T47D (cell line): ENCODE data around the gene TSPO.
A peak's percentile ranks its signal among the peaks of the same experiment; 100 is the strongest.

Experiments used
- DNase-seq, 2 experiments: peaks; one replicate each; pipeline versions ENCODE4 v3.0.0 to v3.0.0-alpha.2; 2011 to 2012; ENCODE audit warnings: low read depth in 1 of 2, low spot score in 1 of 2
- JUND ChIP-seq: IDR thresholded peaks from 2 replicates; pipeline ENCODE4 v1.6.1; 2012; ENCODE audit warnings: low read depth
- in situ Hi-C: cut with HindIII; loops from 2 replicates; pipeline ENCODE4 v1.10.0; 2016; ENCODE audit warnings: low sequenced_read_pairs, low pct_unique_long_range_greater_than_20kb

The TSPO gene

DNA sequence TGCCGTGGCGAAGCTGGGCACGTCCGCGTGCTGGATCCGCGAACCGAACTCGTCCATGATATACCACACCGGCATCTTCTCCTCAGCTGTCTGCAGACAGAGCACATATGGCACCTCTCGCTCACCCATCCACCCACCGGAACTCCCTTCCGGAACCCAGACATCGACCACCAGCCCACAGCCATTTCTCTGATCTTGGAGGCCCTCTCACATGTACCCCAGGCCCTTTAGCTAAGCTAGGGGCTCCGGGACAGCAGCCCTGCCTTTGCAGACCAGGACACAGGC lies 28.5 kb downstream of the TSPO start:
- in situ Hi-C loops = no loop called here
- no peak for TF ChIP-seq JUND
- no peak for DNase-seq

DNA sequence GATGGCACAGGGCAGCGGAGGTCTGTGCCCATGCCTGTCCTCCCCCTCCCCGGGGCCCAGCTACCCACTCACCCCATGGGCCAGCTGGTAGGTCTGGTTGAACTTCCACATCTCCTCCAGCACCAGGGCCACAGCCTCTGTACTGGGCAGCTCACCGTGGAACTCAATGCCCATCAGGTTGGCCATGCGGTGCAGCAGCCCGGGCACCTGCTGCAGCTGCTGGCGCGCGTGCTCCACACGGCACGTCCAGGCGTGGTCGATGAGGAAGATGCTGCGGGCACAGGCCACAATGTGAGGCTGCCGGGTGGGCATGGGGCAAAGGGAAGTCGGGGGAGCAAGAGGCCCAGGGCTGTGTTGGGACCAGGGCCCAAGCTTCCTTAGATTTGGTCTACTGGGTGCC lies 29.3 kb downstream of the TSPO start:
- in situ Hi-C loops = no loop called here
- TF ChIP-seq JUND = no peak
- no peak for DNase-seq

DNA sequence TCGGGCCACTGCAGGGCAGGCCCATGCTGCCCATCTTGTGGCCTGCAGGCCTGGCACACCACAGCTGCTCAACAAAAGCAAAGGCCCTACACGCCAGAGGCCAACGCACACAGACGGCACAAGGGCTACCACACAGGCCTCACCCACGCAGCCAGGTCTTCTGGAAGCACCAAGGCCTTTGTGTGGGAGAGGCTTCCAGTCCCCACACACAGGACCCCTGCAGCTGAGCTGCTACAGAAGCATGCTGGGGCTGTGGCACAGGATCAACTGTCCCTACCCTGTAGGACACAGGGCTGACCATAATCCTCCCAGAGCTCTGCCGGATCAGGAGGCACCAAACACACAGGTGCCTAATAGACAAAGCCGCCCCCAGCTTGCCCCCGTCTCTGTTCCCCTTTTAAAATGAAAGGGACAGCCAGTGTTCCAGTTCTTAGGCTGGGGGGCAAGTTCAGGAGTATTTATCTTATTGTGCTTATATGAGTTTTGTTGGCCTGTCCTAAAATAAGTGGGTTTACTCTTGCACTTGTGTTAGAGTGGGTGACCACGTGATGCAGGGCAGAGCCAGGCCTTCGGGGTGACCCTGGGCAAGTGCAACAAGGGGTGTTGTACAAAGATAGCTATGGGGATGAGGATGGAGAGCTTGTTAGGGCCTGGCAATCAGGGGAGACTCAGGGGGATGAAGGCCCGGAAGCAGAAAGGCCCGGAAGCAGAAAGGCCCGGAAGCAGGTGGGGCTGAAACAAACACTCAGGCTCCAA lies 30.1 kb downstream of the TSPO start:
- TF ChIP-seq JUND = no peak
- DNase-seq = no peak
- in situ Hi-C loops = no loop called here

DNA sequence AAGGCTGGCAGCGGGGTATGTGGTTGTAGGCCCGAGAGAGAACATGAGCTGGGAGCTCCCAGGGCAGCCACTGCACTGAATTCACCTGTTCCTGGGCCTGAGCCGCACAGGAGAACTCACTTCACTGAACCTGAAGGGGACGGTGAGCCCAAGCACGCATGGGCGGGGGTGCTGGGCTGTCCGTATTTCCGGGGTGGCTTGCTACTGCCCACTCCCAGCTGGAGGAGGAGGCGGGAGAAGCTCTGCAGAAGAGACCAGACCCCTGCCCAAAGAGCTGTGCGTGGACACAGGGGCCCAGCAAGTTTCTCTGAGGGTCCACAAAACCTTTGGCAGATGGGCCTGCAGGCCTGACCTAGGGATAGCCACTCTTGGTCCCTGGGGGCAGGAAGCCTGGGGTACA lies 30.8 kb downstream of the TSPO start:
- in situ Hi-C loops = no loop called here
- TF ChIP-seq JUND = no peak
- no peak for DNase-seq

DNA sequence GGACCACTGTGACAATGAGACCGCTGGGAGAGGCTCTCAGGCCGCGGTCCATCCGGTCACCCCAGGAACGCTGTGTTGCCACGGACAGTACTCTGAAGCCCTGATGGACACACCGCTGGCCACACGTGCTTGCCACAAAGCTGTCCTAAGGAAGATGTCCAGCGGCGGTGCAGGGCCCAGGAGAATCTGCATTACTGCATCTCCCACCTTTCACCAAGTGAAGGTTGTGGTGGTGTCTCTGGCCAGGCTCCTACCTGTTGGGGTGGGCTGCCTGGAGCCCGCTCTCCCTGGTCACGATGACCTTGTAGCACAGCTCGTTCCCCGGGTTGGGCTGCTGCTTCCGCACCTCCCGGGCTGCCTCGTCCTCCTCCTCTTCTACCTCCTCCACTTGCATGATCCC lies 31.4 kb downstream of the TSPO start:
- in situ Hi-C loops = no loop called here
- no peak for DNase-seq
- no peak for TF ChIP-seq JUND

DNA sequence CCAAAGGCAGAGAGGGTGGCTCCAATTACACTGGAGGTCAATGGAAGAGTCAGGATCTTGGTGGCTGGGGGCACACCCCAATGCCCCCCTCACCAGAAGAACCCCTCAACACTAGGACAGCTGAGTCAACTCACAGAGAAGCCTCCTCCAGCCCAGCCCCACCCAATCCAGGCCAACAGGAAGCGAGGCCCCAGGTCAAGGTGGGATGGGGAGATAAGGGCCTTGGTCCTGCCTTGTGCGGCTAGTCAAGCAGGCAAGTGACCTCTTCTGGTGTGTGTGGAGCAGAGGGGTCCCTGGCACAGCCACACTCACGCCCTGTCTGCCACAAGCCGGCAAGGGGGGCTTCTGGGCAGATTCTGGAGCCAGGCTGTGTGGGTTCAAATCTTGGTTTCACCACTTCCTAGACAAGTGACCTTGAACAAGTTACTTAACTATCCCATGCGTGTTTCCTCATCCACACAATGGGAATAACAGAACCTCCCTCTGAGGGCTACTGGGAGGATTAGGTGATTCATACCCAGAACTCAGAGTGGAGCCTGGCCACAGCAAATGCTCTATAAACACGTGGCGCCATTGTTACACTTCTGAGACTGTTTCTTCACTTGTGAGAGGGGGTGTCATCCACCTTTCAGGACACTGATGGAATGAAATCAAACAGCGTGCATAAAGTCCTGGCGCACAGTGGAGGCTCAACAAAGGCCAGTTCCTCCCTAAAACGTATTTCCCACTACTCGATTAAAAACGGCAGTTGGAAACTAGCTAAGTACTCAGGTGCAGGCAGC lies 32.3 kb downstream of the TSPO start:
- DNase-seq = no peak
- TF ChIP-seq JUND = no peak
- in situ Hi-C loops = no loop called here

DNA sequence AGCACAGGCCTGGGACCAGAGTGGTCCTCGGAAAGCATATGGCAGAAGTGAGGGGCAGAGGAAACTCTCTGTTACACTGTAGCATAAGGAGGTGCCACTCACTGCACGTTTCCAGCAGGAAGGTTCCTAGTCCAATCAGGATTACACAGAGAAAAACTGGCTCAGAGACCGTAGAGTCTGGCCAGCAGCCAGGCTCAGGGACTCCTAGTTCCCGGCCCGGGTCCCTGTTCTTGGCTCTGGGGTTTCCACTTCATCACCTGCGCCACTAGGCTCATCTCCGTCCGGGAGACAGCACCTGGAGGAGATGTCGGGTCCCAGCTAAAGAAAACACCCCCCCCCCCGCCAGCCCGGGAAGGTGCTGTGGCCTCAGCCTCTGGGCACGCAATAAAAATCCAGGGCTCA lies 34.5 kb downstream of the TSPO start:
- peak; percentile 33 to 54 for DNase-seq
- TF ChIP-seq JUND = no peak
- in situ Hi-C loops = no loop called here

DNA sequence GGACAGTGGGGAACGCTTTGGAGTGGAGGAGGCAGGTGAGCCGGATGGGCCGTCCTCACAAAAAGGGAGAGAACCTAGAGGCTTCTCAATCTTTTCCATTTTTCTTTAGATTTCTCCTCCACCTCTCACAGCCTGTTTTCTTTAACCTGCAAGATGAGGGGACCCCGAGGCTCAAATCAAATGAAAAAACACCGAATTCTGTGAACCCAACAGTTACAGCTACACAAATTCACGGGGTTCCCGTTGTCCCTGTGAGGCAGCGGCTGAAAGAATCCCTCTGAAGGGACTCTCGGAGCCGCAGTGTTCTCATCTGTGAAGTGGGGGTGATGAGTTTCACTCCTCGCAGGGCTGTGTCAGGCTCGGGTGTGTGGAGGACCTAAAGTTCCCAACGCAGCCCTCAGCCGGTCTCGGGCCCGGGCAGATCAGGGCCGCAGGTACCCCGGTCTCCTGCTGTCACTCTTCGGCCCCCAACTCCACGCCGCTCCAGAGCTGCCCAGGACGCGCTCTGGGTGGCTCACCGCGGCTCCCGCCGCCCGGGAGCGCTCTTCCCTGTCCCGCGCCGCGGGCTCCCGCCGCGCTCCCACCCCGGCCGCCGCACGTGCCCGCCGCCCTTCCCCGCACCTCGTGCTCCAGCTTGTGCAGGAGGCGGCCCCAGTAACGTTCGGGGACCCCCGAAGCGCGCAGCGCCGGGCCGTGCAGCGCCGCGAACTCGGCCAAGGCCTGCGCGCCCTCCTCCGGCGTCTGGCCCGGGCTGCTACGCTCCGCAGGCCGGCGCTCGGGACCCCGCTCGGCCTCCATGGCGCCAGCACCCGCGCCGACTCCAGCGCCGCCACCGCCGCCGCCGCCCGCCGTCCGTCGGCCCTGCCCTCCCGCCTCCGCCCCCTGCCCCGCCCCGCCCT lies 35.2 kb downstream of the TSPO start, which contains the start of gene TTLL12:
Gene TTLL12, minus strand, starts transcription at position 863 of the 899 bp plus-strand sequence. Its CDS starts 65 bp downstream, at position 798.
- peak; percentile 35 to 61 for DNase-seq
- TF ChIP-seq JUND = no peak
- in situ Hi-C loops = no loop called here

DNA sequence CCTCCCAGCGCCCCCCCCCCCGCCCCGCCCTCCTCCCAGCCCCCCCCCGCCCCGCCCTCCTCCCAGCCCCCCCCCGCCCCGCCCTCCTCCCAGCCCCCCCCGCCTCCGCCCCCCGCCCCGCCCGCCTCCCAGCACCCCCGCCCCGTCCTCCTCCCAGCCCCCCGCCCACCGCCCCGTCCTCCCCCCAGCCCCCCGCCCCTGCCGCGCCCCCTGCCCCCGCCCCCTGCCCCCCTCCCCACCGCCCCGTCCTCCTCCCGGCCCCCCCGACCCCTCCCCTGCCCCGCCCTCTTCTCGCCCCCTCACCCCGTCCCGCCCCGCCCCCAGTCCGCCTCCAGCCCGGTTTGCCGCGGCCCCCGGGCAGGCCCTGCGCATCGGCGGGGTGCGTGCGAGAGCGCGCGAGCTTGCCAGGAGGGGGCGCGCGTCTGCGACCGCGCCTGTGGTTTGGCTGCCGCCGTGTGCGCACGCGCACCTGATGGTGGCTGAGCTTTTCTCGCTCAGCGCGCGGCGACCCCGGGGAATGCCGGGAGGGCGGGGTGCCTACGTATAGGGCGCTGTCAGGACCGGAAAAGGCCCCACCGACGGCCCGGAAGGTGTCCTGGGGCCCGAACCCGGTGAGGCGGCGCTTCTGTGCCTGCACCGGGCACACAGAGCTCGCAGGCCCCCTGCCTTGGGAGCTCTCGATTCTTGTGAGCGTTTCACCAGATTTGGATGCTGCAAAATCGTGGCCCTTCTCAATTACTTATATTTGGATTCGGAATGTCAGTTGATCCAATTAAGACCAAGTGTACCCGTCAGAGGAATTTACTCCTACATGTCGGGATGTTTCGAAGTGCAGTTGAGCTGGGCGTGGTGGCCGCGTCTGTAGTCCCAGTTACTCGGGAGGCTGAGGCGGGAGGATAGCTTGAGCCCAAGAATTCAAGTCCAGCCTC lies 36.1 kb downstream of the TSPO start:
- in situ Hi-C loops = no loop called here
- DNase-seq = peak; percentile 84 to 94
- no peak for TF ChIP-seq JUND

DNA sequence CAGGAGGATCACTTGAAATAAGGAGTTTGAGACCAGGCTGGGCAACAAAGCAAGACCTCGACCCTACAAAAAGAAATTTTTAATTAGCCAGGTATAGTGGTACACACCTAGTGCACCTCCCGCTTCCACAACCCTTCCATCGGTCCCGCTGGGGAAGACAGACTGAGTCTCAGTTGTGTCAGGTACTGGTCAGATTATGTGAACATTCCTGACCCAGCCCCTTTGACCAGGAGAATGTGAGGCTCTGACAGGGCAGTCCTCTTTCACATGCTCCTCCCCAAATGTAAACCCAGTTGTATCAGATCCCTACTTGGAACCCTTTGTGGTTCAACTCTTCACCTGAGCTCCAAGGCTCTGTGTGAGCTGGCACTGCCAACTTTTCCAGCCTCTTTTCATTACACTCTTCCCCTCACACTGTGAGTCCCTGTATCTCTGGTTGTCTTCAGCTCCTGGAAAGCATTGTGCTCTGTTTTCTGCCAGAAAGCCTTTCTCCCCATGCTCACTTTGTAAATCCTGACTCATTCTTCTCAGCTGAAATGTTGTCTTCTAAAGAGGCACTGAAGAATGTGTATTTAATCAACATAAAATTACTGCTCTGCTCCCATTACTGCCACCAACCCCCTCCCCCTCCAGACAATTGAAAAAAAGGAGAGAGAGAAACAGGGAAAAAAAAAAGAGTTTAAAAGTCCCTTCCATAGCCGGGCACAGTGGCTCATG lies 37.6 kb downstream of the TSPO start:
- in situ Hi-C loops = no loop called here
- no peak for TF ChIP-seq JUND
- DNase-seq = no peak

DNA sequence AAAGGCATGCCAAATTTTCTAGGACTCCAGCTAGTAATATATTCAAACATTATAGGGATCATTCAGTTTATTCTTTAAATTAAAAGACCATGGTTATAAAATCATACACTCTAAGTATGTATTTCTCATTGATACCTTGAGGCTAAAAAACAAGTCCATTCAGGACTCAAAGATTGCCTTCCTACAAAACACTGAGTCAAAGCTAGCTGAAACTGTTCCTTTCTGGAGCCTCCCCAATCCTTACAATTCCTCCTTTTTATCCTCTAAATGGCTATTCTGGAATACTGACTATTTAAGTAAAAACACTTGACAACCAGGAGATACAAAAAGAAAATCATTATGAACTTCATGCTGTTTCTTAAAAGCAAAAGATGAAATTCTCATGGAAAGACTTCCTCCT lies 40.5 kb downstream of the TSPO start:
- no peak for TF ChIP-seq JUND
- DNase-seq = no peak
- in situ Hi-C loops = no loop called here
